Hepatocyte (in vitro differentiated cells): Measurements from ENCODE around the gene HLA-DMA.

Source experiments
- EZH2 ChIP-seq: fragments of 200-600 bp; sonication (generic); IDR thresholded peaks from 2 replicates; pipeline ENCODE4 v1.6.1; 2016; ENCODE audit warnings: antibody characterized with exemption, mild to moderate bottlenecking, borderline replicate concordance
- TF ChIP-seq, protein P1 (sequence below): fragments of 200-600 bp; sonication (generic); IDR thresholded peaks from 2 replicates; pipeline ENCODE4 v1.5.1; 2016; ENCODE audit warnings: antibody characterized with exemption, mild to moderate bottlenecking; ENCODE audit not compliant: poor library complexity

DNA sequence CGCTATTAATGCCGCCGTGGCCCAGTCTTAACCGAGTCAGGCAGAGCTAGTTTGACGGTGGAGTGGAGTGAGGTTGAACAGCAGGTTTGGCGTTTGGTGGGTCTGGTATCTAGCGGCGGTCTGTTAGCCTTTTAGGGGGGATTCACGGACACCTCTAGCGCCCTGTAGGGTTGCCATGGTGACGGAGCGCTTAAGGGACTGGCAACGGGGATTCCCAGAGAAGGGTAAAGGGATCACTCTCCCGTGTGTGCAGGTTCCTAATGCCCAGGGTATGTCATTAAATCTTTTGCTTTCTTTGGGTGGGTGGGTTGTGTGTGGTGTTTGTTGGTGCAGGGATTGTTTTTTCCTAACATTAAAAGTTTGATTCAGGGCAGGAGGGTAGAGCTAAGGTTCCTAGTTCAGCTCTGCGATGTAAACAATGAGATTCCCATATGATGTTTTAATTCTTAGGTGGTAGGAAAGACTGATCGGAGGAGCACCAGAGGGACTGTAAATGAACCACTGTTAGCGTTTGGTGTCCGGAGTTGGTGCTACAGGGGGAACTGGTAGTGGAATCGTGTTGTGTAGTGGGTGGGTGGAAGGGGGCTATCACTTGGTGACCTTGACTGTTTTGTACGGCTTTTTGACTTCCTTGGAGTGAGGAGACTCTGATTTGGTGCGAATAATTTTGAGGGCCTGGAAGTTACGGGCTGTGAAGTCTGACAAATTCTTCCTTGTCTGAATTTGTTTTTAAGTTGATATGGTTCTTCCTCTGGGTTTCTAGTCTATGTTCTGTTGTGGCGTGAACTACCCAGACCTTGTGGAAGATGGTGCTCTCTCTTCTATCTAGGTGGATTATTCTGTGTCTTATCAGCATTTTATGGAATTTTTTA is 20.5 kb upstream of the HLA-DMA start:
- TF ChIP-seq, protein P1, sequence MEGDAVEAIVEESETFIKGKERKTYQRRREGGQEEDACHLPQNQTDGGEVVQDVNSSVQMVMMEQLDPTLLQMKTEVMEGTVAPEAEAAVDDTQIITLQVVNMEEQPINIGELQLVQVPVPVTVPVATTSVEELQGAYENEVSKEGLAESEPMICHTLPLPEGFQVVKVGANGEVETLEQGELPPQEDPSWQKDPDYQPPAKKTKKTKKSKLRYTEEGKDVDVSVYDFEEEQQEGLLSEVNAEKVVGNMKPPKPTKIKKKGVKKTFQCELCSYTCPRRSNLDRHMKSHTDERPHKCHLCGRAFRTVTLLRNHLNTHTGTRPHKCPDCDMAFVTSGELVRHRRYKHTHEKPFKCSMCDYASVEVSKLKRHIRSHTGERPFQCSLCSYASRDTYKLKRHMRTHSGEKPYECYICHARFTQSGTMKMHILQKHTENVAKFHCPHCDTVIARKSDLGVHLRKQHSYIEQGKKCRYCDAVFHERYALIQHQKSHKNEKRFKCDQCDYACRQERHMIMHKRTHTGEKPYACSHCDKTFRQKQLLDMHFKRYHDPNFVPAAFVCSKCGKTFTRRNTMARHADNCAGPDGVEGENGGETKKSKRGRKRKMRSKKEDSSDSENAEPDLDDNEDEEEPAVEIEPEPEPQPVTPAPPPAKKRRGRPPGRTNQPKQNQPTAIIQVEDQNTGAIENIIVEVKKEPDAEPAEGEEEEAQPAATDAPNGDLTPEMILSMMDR, result no peak
- TF ChIP-seq EZH2, result no peak
